ENCODE data around the gene SLC30A3.

- TF ChIP-seq PAX5 (IDR thresholded peaks at IDR 0.05; ENCODE audit: borderline replicate concordance, low read depth, low read length) (no peak), SP1 (IDR thresholded peaks at IDR 0.05; ENCODE audit: low read depth, low read length) (no peak), CTCF (IDR thresholded peaks at IDR 0.05 in 2 of 3, conservative IDR thresholded peaks at IDR 0.05 in 1 of 3; ENCODE audit: control insufficient read depth in 2 of 3, extremely low read depth in 1 of 3, insufficient read depth in 1 of 3, low read depth in 3 of 3, low read length in 3 of 3) (no peak), STAT1 (conservative IDR thresholded peaks at IDR 0.05) (no peak), POU2F2 (IDR thresholded peaks at IDR 0.05; ENCODE audit: borderline replicate concordance, low read depth, low read length) (no peak)
These were observed 26.7 kb downstream of the SLC30A3 start for GRCh38 chr2:27236136-27236535.

Data from GM12878 (cell line).